Prostate gland (tissue), 2 donors: ENCODE results near the gene CCDC88A.
"Not testable (repeated sequence)": the region's sequence is repeated elsewhere in the genome, so short reads cannot be mapped to it uniquely, and the experiment has no call there.

Experiments
- CTCF ChIP-seq, 4 experiments: fragments of 200-600 bp in 2 of 4; fragments of 450-650 bp in 2 of 4; sonication (generic) in 2 of 4; IDR thresholded peaks; 1 replicate in 3 of 4; 2 replicates in 1 of 4; pipeline ENCODE4 v1.5.1; 2016 to 2019; ENCODE audit warnings: antibody characterized with exemption in 4 of 4, mild to moderate bottlenecking in 2 of 4, moderate library complexity in 2 of 4
- POLR2A ChIP-seq: fragments of 450-650 bp; IDR thresholded peaks from one replicate; pipeline ENCODE4 v1.6.1; 2016; ENCODE audit warnings: antibody characterized with exemption, mild to moderate bottlenecking
- POLR2AphosphoS5 ChIP-seq: sonication (generic); formaldehyde crosslinking; IDR thresholded peaks from one replicate; pipeline ENCODE4 v1.6.1; 2017; ENCODE audit warnings: antibody characterized with exemption

GRCh38 chr2:55241582-55241981 is 178.1 kb downstream of the CCDC88A start:
- TF ChIP-seq CTCF (IDR thresholded peaks at IDR 0.05); POLR2A; POLR2AphosphoS5: not testable (repeated sequence)
